Measurements from ENCODE around the gene DBH.

The DBH gene

GRCh38 chr9:133608382-133608781, 27.8 kb upstream of the DBH start:
- DNase-seq (ENCODE audit: low read depth), result no peak
- H3K4me3 ChIP-seq (ENCODE audit: low read depth, low read length), result no peak overlapping the region
- TF ChIP-seq, protein P1, sequence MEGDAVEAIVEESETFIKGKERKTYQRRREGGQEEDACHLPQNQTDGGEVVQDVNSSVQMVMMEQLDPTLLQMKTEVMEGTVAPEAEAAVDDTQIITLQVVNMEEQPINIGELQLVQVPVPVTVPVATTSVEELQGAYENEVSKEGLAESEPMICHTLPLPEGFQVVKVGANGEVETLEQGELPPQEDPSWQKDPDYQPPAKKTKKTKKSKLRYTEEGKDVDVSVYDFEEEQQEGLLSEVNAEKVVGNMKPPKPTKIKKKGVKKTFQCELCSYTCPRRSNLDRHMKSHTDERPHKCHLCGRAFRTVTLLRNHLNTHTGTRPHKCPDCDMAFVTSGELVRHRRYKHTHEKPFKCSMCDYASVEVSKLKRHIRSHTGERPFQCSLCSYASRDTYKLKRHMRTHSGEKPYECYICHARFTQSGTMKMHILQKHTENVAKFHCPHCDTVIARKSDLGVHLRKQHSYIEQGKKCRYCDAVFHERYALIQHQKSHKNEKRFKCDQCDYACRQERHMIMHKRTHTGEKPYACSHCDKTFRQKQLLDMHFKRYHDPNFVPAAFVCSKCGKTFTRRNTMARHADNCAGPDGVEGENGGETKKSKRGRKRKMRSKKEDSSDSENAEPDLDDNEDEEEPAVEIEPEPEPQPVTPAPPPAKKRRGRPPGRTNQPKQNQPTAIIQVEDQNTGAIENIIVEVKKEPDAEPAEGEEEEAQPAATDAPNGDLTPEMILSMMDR (IDR thresholded peaks at IDR 0.05; ENCODE audit: control insufficient read depth, extremely low read depth, insufficient read depth), result no peak

DNA sequence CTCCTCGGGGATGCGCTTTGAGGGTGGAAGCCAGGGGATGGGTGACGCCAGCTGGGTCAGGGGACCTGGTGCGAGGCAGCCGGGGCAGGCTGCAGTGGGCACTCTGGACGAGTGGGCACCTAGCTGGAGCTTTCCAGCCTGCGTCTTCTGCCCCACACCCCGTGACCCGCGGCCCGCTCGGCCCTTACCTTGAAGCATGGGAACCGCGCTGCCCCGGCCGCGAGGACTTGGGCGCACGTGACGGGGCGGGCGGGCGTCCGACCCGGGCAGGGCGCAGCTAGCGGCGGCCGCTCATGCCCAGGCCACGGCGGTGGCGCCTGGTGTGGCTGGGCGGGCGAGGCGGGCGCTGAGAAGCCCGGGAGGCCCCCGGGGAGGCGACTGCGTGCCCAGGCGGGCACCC, 27.3 kb upstream of the DBH start:
- H3K4me3 ChIP-seq (ENCODE audit: low read depth, low read length), result no peak overlapping the region
- TF ChIP-seq, protein P1 (IDR thresholded peaks at IDR 0.05; ENCODE audit: control insufficient read depth, extremely low read depth, insufficient read depth), result no peak
- DNase-seq (ENCODE audit: low read depth), result no peak

GRCh38 chr9:133609311-133610098, 26.7 kb upstream of the DBH start, which contains the start of gene FAM163B:
Gene FAM163B, minus strand, starts transcription at chr9:133609389. Its CDS starts 29,166 bp downstream, at chr9:133580223.
- no peak for DNase-seq (ENCODE audit: low read depth)
- H3K4me3 ChIP-seq (ENCODE audit: low read depth, low read length), result no peak within 1 kb of the TSS

DNA sequence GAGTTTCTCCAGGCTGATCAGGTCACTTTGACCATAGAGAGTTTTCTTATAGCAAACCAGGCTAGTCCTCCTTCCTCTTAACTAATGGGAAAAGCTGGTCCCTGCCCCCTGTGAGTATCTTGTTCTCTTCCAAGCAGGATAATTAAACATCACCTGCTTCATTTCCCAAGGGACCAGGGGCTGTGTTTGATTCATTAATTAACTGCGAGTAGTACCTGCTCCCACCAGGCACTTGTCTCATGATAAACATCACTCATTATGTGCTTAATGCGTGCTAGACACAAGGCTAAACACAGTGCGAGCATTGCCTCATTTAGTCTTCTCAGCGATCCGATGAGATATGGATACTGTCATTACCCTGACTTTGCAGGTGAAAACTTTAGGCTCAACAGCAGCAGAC, 25.3 kb upstream of the DBH start:
- TF ChIP-seq, protein P1 (IDR thresholded peaks at IDR 0.05; ENCODE audit: control insufficient read depth, extremely low read depth, insufficient read depth), result no peak
- no peak for DNase-seq (ENCODE audit: low read depth)
- H3K4me3 ChIP-seq (ENCODE audit: low read depth, low read length), result no peak overlapping the region

More at GRCh38 chr9:133609311-133610098, 26.7 kb upstream of the DBH start, which contains the start of gene FAM163B:
- TF ChIP-seq, protein P1 (IDR thresholded peaks at IDR 0.05; ENCODE audit: control insufficient read depth, extremely low read depth, insufficient read depth), result no peak

- TF ChIP-seq, protein P1 (IDR thresholded peaks at IDR 0.05; ENCODE audit: control insufficient read depth, extremely low read depth, insufficient read depth), result no peak
- no peak overlapping the region for H3K4me3 ChIP-seq (ENCODE audit: low read depth, low read length)
- no peak for DNase-seq (ENCODE audit: low read depth)
Measured at GRCh38 chr9:133612051-133612450, 24.1 kb upstream of the DBH start.

DNA sequence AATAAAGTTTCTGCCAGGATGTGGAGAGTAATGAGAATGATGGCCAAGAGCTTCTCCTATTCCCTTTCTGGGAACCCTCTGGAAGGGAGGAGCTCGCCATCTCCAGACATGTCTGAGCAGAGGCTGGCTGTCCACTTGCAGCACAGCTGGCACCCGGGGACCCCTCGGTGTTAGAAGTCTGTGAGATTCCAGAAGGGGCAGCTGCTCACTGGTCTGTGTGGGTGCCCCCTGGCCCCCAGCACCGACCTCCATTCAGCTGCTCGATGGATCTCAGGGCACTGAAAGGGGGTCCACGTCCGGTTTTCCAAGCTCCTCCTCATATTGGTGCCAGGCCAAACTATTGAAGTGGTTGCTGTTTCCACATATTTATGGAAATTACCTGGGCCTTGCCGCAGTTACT, 23.3 kb upstream of the DBH start:
- DNase-seq (ENCODE audit: low read depth), result no peak
- no peak overlapping the region for H3K4me3 ChIP-seq (ENCODE audit: low read depth, low read length)
- TF ChIP-seq, protein P1 (IDR thresholded peaks at IDR 0.05; ENCODE audit: control insufficient read depth, extremely low read depth, insufficient read depth), result no peak

DNA sequence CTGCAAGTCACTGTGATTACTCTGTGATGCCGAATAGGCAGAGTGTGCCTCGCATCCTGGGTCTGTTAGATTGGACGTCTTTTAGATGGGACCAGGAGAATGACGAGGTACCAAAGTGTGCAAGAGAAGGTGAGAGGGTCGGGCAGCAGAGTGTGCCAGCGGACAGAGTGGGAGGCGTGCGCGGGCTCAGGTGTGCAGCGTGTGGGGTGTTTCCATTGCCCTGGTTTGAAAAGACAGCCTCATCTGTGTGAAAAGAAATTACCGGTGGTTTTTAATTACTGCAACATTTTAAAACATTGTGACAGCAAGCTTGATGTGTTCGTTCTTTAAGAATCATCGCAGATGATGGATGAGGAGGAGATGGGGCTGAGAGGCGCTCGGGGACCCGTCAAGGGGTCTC, 22.7 kb upstream of the DBH start:
- no peak for DNase-seq (ENCODE audit: low read depth)
- TF ChIP-seq, protein P1 (IDR thresholded peaks at IDR 0.05; ENCODE audit: control insufficient read depth, extremely low read depth, insufficient read depth), result no peak
- H3K4me3 ChIP-seq (ENCODE audit: low read depth, low read length), result no peak overlapping the region
